ENCODE results near the gene KCNH2.
"Not testable (repeated sequence)": the region's sequence is repeated elsewhere in the genome, so short reads cannot be mapped to it uniquely, and the experiment has no call there.

Gene KCNH2

DNA sequence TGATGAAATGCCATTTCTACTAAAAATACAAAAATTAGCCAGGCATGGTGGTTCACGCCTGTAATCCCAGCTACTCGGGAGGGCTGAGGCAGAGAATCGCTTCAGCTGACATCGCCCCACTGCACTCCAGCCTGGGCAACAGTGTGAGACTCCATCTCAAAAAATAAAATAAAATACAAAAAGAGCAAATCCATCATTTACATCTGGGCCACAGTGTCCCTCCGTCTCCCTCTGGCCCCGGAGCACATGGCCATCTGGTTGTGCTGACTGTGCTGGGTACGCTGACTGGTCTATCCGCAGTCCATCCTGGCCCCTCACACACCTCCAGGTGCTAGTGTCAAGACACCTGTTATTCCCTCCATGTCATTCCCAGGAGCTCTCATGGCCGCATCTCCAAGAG is 42.1 kb downstream of the KCNH2 start:
- DNase-seq (ENCODE audit: low read depth in 3 of 3) = no peak

DNA sequence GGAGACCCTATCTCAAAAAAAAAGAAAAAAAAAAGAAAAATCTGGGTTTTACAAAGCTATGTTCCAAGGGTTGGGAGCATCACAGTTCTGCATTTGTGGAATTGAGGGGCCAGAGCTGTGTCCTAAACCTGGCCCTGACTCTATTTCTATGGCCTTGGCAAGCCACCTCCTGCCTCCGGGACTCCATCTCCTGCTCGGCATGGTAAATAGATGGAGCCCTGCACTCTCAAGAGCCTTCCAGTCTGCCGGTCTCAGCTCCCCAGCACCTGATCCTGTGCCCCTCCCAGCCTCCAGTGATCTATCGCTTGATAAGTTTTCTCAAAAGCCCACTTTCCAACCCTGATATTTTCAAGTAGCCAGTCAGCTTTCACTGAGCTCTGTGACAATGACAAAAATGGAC is 43.0 kb downstream of the KCNH2 start:
- DNase-seq (ENCODE audit: low read depth in 3 of 3) = no peak

DNA sequence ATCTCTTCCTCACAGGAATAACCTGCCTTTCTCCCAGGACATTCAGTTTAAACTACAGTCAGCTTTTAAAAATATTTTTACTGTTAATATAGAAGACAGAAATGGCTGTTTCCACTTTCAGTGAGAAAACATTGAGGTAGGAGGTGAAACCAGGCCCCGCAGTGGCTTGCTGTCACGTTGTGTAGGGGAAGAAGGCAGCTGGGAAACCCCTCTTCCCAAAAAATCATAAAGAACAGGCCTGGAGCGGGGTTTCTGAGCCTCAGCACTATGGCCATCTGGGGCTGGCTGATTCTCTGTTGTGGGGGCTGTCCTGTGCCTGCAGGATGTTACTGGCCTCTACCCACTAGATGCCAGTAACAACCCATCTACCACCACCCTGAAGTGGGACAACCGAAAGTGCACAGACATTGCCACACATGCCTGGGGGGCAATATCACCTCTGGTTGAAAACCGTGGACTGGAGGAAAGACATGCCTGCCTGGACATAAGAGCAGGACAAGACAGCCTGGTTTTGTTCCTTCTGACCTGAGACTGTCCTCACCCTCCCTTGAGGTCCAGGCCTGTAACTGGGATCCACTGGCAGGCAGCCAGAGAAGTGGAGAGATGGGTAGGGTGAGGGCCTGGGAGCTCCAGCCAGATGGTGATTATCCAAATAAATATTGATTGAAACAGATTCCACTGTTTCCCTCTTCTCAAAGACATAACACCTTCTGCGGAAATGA is 43.9 kb downstream of the KCNH2 start:
- DNase-seq (ENCODE audit: low read depth in 3 of 3) = no peak

DNA sequence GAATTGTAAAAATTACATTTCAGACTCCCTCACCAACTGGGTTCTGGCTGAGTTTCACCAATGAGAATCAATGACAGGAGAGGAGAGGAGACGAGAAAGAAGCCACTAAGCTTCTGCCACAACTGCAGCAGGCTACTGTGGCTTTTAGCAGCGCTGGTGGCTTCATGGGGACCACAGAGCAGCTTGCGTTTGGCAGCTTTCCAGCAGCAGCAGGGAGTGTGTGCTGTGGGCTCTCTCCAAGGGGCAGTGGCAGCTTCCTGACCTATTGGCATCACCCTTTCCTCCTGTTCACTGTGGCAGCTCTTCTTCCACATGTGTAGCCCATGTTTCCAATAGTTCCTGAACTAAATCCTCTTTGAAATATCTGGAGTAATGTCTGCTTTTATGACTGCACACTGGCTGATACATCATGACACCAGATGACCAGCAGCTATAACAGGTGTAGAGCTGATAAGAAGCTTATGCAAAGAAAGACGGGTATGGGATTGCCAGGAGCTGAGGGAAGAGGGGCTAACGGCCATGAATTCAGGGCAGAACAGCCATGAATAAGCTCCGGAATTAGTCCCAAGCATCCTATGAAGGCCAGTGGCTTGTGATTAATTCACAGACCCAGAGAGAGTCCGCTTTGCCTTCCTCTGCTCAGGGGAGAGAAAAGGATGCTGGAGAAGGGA is 46.8 kb downstream of the KCNH2 start:
- DNase-seq (ENCODE audit: low read depth in 3 of 3) = no peak

DNA sequence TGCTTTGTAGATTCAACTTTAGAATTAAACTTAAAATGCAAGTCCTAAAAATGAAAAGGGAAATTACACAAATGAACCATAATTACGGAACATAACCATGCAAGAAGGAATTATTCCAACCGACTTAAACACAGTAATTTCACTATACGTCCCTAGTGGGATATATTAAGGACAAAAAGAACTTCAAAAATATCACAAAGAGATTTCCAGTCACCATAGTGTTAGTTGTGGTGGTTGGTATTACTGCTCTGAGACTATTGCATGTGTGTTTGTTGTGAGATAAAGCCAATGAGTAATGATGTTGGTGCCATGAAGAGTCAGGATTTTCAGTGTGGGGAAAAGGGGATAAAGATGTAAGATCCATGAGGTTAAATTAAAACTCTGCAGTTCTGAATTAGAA is 49.6 kb downstream of the KCNH2 start:
- no peak for DNase-seq (ENCODE audit: low read depth in 3 of 3)

DNA sequence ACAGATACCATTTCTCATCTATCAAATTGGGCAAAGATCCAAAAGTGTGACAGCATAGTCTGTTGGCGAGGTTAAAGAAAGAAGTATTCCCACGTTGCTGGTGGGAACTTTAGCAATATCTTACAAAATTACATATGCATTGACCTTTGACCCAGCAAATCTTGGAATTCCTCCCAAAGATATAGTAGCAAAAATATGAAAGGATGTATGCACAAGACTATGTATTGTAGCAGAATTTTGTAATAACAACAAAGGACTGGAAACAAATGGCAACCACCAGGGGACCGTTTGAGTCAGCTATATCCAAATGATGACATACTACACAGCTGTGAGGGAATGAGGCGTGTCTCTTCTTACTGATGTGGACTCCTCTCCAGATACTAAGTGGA is 50.2 kb downstream of the KCNH2 start:
- no peak for DNase-seq (ENCODE audit: low read depth in 3 of 3)

DNA sequence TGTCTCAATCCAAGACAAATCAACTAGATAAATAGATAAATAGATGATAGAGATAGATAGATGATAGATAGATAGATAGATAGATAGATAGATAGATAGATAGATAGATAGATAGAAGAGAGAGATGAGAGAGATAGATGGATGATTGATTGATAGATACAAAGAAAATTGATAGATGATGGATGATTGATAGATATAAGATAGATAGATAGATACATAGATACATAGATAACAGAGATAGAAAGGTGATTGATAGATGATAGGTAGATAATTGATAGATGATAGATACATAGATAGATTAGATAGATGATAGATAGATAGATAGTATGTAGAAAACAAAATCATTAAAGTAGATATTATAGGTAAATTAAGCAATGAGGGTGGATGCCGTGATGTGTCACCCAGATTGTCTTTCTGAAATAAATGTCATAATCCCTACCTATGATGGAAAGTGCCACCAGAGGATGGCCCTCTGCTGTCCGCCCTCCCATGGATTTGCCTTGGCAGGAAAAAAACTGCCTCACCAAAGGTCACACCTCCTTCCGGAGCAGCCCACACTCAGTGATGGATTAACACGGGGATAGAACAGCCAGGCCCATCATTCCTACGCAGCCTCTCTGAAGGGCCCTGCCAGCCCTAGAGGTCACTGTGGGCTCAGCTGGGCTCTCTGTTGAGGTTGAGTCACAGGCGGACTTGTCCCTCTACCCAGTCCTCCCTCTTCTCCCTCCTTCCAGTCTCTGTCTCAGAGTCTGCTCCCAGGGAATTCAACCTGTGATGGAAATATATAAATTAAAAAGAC is 50.8 kb downstream of the KCNH2 start:
- no peak for DNase-seq (ENCODE audit: low read depth in 3 of 3)

DNA sequence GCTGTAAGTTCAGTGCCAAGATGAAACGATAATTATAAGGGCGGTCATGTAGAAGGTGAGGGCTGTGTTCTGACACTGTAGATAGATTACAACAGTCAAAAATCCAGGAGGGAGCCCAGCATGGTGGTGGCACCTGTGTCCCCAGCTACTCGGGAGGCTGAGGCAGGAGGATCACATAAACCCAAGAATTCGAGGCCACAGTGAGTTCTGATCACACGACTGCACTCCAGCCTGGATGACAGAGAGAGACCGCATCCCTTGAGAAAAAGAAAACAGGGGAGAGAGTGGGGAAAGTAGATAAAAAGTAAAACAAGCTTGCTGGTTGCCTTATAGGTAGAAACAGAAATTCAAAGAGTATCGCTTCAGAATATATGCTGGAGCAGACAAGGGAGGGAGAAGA is 52.1 kb downstream of the KCNH2 start:
- no peak for DNase-seq (ENCODE audit: low read depth in 3 of 3)

DNA sequence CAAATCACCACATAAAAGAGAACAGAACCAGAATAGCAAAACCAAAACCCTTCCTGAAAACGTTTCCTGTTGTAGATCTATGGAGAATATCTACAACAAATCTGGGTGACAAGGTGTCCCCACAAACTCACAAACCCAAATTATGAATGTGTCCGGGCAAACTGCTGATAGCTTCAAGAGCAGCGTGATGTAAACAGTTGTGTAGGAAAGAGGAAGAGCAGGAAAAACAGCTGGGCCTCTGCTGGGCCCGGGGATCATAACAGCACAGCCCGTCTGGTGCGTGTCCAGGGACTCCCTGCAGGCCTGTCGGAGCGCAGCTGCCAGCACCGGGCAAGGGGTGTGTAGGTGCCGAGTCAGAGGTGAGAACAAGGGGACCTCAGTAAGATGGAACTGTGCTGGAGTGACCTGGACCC is 53.7 kb downstream of the KCNH2 start:
- DNase-seq (ENCODE audit: low read depth in 3 of 3) = no peak

DNA sequence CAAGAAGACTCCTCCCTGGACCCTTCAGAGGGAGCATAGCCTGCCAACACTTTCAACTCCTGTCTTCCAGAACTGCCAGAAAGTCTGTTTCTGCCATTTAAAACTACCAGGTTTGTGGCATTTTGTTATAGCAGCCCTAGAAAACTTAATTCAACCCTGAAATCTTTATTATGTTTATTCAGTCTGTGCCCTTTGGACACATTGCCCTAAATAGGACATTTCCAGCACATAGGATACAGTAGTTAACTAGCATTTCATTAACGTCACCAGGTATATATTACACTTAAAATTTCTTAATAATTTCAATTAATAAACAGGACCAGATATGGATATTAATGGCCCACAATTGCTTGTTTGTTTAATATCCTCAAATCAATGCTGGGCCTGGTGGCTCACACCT is 54.3 kb downstream of the KCNH2 start:
- DNase-seq (ENCODE audit: low read depth in 3 of 3) = no peak

DNA sequence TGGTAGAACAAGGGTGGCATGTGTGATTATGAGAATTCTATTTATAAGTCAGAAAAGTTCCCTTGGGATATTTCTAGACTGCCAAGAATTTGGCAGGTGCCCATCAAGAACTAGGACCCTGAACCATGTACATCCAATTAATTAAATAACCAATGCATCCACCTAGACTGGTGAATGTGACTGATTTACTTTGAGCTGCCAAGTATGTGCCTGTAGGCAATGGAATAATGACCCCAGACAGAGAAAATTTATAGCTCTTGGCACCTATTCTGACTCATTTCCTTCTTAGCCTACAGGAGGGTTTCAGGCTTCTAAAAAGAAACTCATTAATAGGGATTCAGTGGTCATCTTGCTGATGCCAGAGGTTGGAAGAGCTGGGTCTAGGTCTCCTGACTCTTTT is 54.9 kb downstream of the KCNH2 start:
- no peak for DNase-seq (ENCODE audit: low read depth in 3 of 3)

DNA sequence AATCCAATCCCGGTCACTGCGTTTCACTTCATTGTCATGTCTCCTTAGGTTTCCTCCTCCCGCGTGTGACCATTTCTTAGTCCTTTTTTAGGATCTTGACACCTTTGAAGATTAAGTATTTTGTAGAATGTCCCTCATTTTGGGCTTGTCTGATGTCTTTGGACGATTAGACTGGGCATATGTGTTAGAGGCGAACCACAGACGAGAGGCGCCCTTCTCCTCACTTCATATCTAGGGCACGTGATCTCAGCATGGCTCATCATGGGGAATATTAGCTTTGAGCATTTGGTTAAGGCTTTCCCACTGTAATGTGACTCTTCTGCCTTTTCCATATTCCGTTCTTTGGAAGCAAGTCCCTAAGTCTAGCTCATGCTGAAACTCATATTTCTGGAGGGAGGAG is 59.0 kb downstream of the KCNH2 start:
- DNase-seq (ENCODE audit: low read depth in 3 of 3) = no peak

DNA sequence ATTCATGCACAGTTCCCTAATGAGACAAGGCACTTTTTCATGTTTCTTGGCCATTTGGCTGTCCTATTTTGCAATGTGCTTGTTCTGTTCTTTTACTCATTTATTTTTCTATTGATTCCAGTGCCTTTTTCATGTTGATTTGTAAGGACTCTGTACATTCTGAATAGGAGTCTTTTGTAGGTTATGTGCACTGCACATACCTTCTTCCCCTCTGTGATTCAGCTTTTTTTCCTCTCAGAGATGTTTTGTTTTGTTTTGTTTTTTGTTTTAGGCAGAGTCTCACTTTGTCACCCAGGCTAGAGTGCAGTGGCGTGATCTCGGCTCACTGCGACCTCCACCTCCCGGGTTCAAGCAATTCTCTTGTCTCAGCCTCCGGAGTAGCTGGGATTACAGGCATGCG is 59.7 kb downstream of the KCNH2 start:
- DNase-seq (ENCODE audit: low read depth in 3 of 3) = no peak

DNA sequence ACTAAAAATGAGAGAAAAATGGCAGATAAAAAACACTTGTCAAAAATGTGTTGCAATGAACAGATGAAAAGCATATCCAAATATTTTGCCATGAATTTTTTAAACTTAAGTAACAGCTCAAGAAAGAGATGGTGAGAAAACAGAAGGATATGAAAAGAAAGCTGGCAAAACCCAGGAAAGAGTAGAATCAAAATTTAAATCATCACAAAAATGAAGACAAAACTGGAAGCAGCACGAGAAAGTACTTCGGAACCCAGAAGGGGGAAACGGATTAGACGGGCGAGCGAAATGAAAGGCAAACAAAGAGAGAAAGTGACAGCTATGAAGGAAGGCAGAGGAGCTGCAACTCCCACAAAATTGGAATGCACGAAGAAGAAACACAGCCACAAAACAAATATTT is 60.2 kb downstream of the KCNH2 start:
- DNase-seq (ENCODE audit: low read depth in 3 of 3) = no peak

DNA sequence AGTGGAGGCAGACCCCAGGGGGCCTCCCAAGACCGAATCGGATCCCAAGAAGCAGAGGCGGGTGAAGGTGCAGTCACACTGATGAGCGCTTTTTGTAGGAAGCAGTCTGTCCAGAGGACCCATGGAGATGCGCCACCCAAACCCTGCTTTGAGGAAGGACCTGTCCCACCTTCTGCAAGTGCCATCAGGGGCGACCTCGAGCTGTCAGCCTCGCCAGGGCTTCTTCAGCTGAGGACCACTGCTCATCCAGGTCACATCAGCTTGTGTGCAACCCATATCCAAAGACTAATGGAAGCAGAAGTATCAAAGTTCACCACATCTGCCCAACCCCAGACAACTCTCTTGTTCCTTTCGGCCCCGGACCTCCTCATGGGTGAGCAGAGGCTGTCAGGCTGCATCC is 61.5 kb downstream of the KCNH2 start:
- no peak for DNase-seq (ENCODE audit: low read depth in 3 of 3)

DNA sequence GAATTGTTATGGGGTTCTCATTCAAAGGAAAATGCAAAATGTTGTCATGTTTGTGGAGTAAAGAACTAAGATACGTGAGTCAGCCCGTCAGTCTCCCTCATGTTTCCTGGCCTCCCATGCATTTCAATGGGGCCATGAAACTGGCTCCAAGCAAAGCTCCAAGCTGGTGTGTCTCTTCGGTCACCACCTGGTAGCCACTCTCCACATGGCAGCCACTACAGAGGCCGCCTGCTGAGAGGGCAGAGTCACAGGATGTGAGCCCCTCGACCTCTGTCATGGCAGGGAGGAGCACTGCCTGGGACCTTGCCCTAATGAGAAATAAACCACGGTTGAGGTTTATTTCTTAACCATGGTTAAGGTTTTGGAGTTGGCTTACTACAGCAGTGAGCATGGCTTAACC is 63.2 kb downstream of the KCNH2 start:
- no peak for DNase-seq (ENCODE audit: low read depth in 3 of 3)

DNA sequence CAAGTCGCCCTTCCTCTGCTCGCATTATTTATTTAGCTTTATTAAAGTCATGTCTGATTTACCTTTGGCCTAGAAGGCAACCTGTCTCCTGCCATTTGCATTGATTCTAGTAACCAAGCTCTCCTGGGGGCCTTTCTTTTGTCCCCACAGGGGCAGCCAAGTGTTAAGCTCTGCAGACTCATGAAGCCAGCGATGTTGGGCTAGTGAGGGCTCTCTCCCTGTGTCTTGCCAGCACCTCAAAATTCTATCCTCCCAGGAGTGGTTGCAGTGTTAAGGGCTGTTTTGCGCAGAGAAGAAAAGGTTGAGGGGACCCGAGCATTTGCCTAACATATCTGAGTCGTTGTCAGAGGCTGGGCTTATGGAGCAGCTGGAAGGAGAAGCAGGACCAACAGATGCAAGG is 63.9 kb downstream of the KCNH2 start:
- no peak for DNase-seq (ENCODE audit: low read depth in 3 of 3)

DNA sequence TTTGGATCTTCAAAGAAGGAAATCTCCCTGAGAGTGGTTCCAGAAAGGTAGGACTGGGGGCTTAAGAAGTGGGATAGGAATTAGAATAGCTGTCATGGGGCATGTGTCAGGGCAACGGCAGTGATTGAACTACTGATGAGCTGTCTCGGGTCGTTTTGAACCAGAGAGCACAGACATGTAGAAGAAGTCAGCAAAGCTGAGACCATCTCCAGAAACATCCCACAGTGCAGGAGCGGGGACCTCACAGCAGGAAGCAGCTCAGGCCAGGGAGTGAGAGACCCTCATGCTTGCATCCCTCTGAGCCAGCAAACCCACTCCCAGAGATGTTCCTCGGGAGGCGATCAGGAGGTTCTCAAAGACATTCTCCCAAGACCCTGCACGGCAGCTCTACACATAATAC is 65.7 kb downstream of the KCNH2 start:
- no peak for DNase-seq (ENCODE audit: low read depth in 3 of 3)

DNA sequence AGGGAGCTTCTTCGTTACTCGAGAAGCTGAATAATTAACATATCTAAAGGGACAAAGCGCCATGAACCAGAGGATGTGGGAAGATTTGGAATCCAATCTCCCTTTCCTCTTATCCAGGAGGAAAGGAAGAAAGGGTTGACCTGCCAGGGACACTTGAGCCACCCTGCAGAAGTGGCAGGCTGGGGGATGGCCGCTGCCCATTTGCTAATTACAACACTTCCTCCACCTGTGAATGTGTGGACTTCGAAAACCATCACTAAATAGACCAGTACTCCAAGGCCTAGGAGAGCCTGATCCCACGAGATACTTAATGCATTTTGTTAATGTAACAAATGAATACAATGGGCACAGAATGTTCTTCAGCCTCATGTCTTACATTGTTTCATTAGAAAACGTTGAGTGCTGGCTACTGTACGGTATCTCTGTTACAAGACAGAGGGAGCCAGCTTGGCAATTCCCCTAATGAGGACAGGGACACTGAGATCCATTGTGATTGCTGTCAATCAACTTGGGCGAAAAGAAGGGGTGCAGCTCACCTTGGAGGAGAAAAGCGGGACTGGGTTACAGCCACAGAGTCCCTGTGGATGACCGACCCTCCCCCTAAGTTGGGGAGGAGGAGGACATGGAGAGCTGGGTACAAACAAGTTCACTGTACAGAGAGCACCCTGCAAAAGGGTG is 66.4 kb downstream of the KCNH2 start:
- no peak for DNase-seq (ENCODE audit: low read depth in 3 of 3)

DNA sequence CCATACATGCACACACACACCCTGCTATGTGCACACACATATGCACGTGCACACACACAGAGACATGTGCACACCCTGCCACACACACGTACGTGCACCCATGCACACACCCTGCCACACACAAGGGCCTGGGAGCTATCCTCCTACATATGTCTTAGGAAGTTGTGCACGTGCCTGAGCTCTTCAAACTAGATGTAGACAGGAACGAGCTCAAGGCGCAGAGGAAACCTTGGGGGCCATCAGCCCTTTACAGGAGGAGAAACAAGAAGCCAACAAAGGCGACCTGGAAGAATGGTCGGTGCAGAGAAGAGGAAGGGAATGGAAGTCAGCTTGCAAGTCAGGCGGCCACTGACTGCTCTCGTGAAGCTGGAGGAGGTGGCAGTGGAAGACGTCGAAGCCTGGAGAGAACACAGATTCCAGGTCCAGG is 67.1 kb downstream of the KCNH2 start:
- no peak for DNase-seq (ENCODE audit: low read depth in 3 of 3)

DNA sequence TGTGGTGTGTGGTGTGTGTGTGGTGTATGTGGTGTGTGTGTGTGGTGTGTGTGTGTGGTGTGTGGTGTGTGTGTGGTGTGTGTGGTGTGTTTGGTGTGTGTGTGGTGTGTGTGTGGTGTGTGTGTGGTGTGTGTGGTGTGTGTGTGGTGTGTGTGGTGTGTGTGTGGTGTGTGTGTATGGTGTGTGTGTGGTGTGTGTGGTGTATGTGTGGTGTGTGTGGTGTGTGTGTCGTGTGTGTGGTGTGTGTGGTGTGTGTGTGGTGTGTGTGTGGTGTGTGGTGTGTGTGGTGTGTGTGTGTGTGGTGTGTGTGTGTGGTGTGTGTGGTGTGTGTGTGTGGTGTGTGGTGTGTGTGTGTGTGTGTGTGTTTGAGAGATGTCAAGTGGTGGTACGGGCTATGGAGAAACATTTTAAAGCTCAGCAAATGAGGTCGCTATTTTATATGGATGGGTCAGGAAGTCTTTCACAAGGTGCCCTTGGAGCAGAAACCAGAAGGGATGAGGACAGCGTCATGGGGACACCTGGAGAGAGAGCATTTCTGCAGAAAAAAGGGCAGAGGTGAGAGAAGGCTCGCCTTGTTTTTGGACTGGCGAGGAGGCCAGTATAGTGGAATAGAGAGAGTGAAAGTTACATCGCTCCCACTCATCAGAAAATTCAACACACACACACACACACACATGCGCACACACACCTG is 67.7 kb downstream of the KCNH2 start:
- DNase-seq (ENCODE audit: low read depth in 3 of 3) = not testable (repeated sequence)

Measured in stimulated activated CD4-positive, alpha-beta T cell treated with anti-CD3 and anti-CD28 coated beads, TNF-alpha, amount 100 ng/mL, for 24 hours (primary cell).